ENCODE results near the gene LLGL2. TPM values are rescaled to one million over a fixed set of nuclear protein-coding genes. Genes with fewer than 3 reads are reported as not detected.
"Not testable (repeated sequence)": the region's sequence is repeated elsewhere in the genome, so short reads cannot be mapped to it uniquely, and the experiment has no call there.

LLGL2 gene
- total RNA-seq, 1 donor from 2014 or later = 3.6 TPM

DNA sequence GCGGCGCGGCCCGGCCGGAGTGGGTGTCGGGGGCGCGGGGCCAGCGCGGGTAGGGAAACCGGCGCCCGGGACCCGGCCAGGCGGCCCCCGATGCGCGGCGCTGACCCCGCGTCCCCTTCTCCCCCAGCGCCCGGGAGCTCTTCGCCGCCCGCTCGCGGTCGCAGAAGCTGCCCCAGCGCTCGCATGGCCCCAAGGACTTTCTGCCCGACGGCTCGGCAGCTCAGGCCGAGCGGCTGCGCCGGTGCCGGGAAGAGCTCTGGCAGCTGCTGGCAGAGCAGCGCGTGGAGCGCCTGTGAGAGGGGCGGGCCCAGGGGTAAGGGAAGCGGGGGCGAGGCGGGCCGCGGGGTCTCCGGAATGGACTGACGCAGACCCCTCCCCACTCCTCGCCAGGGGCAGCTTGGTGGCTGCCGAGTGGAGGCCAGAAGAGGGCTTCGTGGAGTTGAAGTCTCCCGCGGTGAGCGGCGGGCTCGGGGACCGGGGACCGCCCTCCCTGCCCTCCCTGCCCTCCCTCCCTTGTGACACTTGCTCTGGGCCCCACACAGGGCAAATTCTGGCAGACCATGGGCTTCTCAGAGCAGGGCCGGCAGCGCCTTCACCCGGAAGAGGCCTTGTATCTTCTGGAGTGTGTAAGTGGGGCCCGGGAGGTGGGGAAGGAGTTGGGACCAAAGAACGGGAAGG lies 8.7 kb upstream of the LLGL2 start:
- intact Hi-C loops (cut with DNase I) = loop anchor here (2.0 kb wide), 1 partner anchor 92 kb away; no protein-coding TSS in a partner anchor

DNA sequence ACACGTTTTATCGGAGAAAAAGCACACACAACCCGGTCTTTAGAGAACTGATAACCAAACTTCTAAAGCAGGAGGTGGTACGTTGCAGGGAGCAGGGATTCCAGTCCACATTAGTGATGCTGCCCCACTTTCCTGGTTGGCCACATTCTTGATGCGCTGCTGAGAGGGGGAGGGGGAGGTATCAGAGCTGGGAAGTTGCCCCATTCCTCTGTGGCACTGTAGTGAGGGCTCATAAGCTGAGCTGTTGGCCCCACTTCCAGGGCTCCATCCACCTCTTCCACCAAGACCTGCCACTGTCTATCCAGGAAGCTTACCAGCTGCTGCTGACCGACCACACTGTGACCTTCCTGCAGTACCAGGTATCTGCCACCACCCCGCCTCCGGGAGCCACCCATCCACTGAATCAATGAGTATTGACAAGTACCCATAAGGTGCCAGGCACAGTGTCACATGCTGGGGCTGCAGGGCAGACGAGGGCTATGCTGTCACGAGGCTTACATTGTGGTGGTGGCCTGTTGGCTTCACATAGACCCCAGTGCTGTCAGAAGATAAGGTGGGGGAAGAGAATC lies 8.1 kb upstream of the LLGL2 start:
- DNase-seq (no peak), ATAC-seq (ENCODE audit: poor library complexity) (no peak)
- intact Hi-C loops (cut with DNase I) = loop anchor here (2.0 kb wide), 1 partner anchor 93 kb away; no protein-coding TSS in a partner anchor

More for the DNA sequence above, 8.7 kb upstream of the LLGL2 start:
- DNase-seq (no peak), ATAC-seq (ENCODE audit: poor library complexity) (no peak)

DNA sequence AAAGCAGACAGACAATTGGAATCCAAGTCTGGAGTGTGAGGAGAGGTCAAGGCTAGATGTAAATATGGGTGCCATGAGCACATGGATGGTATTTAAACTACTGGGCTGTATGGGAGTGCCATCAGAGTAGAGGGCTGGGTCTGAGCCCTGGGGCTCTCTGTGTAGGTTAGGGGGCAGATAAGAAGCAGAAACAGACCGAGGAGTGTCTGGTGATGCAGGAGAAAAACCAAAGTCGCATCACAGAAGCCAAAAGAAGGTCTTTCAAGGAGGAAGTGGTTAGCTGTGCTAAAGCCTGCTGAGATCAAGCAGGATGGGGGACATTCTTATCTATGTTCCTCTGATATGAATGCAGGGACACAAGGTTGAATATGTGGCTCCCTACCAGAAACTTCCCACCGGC lies 7.3 kb upstream of the LLGL2 start:
- intact Hi-C loops (cut with DNase I) = no loop called here
- no peak for ATAC-seq (ENCODE audit: poor library complexity)
- no peak for DNase-seq

DNA sequence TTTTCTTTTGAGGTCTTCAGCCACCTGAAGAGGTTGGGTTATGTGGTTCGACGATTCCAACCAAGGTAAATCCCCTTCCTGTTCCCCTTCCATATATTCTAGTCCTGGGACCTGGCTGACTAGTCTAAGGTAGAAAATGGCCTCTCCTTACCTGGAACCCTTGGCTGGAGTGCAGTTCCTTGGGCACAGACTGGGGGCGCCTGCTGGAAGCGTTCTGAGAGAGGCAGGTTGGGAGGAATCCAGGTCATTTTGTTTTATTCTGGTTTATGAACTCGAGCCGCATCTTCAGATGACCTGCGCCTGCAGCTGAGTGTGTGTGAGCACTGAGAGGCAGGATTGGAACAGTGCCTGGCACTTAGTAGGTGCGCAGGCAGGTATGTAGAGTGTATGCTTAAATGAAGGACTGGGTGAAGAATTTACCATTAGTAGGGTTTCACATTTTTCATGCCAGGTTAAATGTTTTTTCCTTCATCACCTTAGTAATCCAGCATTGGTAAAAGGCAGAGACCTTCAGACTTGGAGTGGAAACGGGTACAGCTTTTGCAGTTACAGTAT lies 6.4 kb upstream of the LLGL2 start:
- DNase-seq (no peak), ATAC-seq (ENCODE audit: poor library complexity) (no peak)
- intact Hi-C loops (cut with DNase I) = no loop called here

DNA sequence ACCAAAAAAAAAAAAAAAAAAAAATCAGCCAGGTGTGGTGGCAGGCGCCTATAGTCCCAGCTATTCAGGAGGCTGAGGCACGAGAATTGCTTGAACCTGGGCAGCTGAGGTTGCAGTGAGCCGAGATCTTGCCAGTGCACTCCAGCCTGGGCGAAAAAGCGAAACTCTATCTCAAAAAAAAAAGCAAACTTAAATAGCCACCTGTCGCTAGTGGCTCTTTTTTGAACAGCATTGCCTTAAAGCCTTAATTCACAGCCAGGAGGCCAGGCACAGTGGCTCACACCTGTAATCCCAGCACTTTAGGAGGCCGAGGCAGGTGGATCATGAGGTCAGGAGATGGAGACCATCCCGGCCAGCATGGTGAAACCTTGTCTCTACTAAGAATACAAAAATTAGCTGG lies 5.1 kb upstream of the LLGL2 start:
- ATAC-seq (ENCODE audit: poor library complexity); DNase-seq: not testable (repeated sequence)
- intact Hi-C loops (cut with DNase I) = loop anchor here (5.0 to 10.0 kb wide), 2 partner anchors 67 to 196 kb away; partner anchors contain the start of gene MYO15B

DNA sequence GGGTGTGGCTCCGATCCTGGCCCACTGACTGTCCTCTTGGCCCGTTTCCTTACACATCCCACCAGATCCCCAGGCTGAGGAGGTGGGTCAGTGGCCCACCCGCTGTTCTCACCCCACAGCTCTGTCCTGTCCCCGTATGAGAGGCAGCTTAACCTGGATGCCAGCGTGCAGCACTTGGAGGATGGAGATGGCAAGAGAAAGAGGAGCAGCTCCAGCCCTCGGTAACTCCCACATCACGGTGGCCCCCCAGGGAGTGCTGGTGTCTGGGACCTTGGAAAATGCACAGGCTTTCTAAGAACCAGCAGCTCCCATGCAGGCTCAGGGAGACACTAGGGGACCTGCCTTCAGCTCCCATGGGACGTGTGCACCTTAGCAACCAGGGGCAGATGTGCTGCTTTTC lies 4.2 kb upstream of the LLGL2 start:
- ATAC-seq (ENCODE audit: poor library complexity) (no peak), DNase-seq (no peak)
- intact Hi-C loops (cut with DNase I) = loop anchor here (5.0 to 10.0 kb wide), 2 partner anchors 66 to 196 kb away; partner anchors contain the start of gene MYO15B

DNA sequence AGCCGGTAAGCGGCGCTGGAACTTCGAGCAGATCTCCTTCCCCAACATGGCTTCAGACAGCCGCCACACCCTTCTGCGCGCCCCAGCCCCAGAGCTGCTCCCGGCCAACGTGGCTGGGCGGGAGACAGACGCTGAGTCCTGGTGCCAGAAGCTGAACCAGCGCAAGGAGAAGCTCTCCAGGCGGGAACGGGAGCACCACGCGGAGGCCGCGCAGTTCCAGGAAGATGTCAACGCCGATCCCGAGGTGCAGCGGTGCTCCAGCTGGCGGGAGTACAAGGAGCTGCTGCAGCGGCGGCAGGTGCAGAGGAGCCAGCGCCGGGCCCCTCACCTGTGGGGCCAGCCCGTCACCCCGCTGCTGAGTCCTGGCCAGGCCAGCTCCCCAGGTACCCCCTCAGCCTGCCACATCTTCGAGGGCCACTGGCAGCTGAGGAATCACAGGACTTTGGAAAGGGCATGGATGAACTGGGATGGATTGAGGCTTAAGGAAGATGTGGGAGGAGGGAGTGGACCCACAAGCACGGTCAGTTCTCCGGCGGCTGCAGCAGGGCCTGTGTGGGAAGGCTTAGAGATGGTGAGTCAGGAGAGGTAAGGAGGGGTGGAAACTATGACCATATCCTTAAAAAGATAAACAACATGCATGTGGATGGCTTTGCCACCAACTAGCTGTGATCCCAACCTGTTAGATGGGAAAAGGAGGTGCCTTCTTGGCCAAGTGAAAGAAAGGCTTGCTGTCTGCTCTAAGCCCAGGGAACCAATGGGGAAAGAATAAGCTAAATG lies 3.4 kb upstream of the LLGL2 start:
- no peak for DNase-seq
- intact Hi-C loops (cut with DNase I) = loop anchor here (5.0 to 10.0 kb wide), 2 partner anchors 65 to 197 kb away; partner anchors contain the start of gene MYO15B
- ATAC-seq (ENCODE audit: poor library complexity) = no peak

DNA sequence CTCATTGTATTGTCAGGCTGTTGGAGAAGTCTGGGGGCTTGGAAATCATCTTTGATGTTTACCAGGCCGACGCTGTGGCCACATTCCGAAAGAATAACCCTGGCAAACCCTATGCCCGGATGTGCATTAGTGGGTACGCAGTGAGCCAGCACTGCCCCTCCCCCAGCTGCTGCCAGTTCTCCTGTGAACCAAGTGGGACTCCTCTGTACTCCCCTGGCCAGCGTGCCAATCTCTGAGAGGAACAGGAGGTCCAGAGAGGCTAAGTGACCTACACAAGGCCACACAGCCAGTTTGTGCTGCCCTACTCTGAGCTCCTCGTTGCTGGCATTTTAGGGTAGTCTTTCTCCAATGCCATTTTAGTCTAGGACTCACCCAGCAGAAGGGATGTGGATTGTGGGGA lies 1.9 kb upstream of the LLGL2 start:
- ATAC-seq (ENCODE audit: poor library complexity) = no peak
- no peak for DNase-seq
- intact Hi-C loops (cut with DNase I) = loop anchor here (5.0 to 10.0 kb wide), 2 partner anchors 64 to 199 kb away; partner anchors contain the start of gene MYO15B

DNA sequence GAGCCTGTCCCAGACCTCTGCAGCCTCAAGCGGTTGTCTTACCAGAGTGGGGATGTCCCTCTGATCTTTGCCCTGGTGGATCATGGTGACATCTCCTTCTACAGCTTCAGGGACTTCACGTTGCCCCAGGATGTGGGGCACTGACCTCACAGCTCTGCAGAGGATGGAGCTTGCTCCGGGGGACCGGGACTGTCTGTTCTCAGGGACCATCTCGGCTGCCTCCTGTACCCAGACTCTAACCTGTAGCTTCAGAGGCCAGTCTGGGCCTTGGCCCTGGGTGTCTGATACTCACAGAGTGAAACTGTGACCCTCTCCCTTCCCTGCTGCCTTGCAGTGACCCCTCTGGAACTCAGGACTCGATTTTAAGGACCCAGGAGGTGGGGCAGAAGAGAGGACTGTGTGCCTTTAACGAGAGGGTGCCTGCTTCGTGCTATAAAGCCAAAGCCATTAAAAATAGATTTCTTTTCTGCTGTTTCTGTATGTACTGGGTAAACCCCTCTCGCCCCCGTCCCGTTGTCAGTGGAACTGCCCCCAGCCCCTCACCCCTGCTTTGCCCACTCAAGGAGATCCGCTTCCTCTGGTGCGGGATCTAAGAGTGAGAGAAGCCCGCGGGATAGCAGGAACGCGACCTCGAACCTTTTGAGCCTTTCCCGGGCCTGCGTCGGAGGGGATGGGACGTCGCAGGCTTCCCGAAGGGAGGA lies 1.1 kb upstream of the LLGL2 start:
- ATAC-seq (ENCODE audit: poor library complexity) (no peak), DNase-seq (no peak)
- intact Hi-C loops (cut with DNase I) = loop anchor here (5.0 to 10.0 kb wide), 2 partner anchors 63 to 200 kb away; partner anchors contain the start of gene MYO15B

DNA sequence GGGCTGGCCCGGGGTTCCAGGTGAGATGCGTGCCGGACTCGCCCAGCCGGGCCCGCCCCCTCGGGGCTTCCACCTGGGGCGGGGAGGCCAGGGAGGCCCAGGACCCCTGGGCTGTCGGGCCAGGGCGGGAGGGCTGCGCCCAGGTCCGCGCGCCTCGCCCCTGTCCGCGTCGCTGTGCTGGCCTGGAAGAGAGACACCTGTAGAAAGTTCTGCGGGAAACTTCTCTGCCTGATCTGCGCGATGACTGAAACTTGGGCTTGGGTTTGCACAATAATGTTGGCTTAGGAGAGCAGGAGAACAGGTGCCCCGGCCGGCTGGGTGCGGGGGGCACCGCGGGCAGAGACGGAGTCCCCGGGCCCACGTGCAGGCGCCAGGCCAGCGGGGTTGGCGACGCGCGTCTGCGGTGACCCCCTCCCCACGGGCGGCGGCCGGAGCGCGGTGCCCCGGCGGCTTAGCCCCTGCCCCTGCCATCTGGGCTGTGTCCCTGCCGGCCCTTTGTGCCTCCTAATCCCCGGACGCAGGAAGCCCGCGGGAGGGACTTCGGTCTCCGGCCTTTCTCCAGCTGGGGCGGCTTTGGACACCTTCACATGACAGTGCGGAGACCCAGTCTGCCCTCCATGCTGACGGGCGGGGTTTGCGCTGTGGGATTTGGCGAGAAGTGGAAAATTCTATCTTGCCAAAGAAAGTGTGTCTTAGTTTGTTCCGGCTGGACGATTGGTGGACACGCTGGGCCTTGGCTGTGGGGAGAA lies 483 bp downstream of the LLGL2 start:
- intact Hi-C loops (cut with DNase I) = loop anchor here (10.0 kb wide), 1 partner anchor 201 kb away; no protein-coding TSS in a partner anchor
- DNase-seq = no peak
- ATAC-seq (ENCODE audit: poor library complexity) = no peak

DNA sequence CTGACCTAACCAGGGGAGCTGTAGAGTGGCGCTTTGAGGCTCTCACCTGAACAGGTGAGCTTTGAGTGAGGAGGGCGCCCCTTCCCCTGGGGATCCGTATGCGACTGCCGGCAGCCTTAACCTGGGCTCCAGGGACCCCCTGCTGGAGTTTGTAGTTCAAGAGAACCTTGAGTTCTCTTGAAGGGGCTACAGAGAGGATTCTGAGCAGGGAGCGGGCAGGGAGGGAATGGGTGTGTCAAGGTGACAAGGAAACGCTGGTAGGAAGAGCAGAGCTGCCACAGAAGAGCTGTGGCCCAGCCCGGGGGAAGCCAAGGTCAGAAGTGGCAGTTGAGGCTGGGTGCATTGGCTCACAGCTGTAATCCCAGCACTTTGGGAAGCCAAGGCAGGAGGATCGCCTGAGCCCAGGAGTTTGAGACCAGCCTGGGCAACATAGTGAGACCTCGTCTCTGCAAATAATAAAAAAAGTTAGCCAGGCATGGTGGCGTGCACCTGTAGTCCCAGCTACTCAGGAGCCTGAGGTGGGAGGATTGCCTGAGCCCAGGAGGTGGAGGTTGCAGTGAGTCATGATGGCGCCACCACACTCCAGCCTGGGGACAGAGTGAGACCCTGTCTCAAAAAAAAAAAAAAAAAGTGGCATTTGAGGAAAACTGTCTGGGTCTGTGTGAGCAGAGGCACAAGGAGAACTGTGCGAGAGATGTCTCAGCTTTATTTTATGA lies 1.2 kb downstream of the LLGL2 start:
- no peak for DNase-seq
- ATAC-seq (ENCODE audit: poor library complexity) = no peak
- intact Hi-C loops (cut with DNase I) = loop anchor here (10.0 kb wide), 1 partner anchor 202 kb away; no protein-coding TSS in a partner anchor

DNA sequence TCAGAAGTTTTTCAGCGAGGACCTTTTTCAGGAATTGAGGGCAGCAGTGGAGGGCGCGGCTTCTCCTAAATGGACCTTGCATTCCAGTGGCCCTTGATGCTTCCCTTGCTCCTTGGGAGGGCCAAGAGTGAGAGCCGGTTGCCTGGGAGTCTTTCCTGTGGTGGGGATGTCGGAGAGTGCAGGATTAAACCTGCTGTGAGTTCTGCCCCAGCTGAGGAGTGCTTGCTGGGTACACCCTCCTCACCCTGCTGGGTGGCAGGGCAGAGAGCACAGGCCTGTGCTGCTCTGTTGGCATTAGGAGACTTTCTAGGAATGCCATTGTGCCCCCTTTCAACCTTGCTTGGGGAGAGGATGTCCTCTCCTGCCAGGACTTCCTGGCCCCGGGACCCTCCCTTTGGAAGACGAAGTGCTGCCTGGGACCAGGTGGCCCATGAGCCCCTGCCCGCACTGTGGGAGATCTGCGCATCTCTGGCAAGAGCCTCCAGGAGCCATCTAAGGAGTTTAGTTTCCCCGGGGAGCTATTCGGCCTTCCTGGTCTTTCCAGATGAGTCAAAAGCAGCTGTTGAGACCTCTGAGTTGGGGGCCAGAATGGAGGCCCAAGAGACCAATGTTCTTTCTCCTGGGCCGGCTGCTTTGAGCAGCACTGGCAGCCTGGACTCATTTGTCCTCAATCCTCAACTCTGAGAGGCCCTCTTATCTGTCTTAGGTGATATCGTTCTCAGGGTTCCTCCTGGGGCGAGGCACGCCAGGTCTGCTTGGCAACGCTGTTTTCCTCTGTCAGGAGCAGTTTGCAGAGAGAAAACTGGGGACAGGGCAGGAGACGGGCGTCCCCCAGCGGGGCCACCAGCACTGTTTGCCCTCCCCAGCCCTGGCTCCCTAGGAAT lies 5.6 kb downstream of the LLGL2 start:
- intact Hi-C loops (cut with DNase I) = no loop called here
- ATAC-seq (ENCODE audit: poor library complexity) (no peak), DNase-seq (no peak)

DNA sequence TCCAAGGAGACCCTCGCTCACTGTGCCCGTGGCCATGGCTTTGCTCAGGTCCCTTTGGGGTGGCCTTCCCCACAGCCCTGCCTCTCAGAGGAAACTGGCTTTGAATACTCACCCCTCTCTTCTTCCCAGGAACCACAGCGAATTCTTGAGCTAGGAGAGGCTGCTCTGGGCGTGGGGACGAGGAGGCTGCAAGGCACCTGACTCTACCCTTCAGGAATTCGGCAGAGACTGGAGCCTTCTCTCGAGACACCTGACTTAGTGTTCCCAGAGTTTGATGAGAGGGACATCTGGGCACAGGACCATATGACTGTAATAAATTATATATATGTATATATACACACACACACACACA lies 6.2 kb downstream of the LLGL2 start:
- DNase-seq (no peak), ATAC-seq (ENCODE audit: poor library complexity) (no peak)
- intact Hi-C loops (cut with DNase I) = no loop called here

DNA sequence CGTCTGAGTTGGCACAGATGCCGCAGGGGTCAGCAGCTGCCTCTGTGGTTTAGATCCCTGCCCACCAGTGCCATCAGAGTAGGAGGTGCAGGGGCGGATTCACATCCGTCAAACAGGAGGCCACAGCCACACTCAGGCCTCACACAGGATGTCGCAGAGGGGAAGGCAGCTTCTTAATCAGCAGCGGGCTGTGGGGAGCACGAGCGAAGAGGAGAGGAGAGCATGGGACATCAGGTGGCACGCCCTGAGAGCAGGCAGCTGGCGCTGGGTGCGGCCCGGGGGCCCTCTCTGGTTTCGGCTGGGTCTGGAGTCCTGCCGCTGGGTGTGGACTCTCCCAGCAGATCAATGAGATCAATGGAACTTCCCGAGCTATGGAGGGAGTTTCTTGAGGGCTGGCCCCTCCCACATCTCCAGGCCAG lies 9.6 kb downstream of the LLGL2 start:
- intact Hi-C loops (cut with DNase I) = no loop called here
- ATAC-seq (ENCODE audit: poor library complexity) (peak; percentile 35), DNase-seq (no peak)

DNA sequence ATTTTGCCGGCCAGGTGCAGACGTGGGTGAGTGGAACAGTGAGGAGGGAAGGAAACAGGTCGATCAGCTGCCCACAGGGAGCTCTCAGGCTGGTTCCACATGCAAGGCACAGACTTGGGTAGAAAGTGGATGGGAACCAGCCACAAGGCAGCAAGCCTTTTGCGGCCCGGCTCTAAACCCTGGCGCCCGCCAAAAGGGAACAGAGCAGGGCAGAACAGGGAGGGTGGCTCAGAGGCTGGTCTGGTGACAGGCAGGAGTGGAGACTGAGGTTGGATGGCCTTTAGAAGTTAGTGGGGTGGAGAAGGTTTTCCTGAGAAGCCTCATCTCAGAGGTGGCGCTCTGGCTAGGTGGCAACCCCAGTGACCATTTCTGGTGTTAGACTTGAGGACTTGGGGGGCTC lies 10.4 kb downstream of the LLGL2 start:
- no peak for DNase-seq
- no peak for ATAC-seq (ENCODE audit: poor library complexity)
- intact Hi-C loops (cut with DNase I) = no loop called here

DNA sequence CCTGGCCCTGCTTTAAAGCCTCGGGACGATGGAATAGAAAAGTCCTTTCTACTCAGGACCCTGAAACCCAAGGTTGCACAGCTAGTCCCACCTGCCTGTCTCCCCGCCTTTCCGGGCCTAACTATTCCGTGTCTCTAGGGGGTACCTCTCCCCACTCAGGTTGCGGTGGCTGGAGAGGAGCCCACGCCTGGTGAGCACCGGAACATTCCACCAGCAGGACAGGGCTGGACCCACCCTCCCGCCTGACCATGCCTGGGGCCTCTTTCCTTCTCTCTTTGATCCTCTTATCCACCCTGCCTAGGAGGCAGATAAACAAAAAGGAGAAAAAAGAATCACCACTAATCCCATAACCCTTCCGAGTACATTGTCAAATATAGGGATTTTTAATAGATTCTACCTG lies 10.9 kb downstream of the LLGL2 start:
- ATAC-seq (ENCODE audit: poor library complexity) (no peak), DNase-seq (no peak)
- intact Hi-C loops (cut with DNase I) = no loop called here

All from Right ventricle myocardium superior (tissue), 1 donor.